NCI-H446 treated with DMSO at 0.1 percent for 48 hours (cell line): ENCODE results near the gene PI4KB.
A peak's percentile ranks its signal among the peaks of the same experiment; 100 is the strongest.

ENCODE experiments used
- DNase-seq: peaks from one replicate; lab custom pipeline; 2025; lab: John Stamatoyannopoulos, UW

Gene PI4KB

DNA sequence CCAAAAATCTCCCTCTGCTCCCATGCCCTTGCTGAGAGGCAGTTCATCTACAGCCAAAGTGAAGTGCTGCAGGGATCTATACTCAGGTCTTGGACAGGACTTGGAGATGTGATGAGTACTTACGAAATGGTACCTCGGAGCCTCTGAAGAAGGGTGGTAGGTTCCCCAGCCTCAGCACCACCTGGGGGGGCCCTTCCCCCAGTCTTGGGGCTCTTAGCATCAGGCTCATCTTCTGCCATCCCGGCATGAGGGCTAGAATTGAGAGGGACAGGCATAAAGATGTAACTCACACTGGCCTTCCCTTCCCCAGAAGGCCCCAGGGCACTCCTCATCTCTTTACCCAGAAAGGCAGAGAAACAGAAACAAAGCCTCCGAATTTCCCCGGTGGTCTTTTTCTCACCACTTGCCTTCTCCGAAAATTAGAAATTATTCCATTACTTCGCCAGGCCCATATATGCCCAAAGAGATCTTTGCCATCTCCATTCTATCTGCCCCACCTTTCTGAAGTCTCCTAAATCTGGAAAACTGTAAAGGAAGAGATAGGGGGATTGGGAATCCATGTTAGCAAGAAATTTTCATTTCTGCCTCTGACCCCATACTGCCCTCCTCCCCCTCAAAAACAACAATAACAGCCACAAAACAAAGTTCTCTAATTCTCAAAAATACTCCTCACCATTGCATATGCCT lies 19.0 kb upstream of the PI4KB start:
- DNase-seq: no peak

DNA sequence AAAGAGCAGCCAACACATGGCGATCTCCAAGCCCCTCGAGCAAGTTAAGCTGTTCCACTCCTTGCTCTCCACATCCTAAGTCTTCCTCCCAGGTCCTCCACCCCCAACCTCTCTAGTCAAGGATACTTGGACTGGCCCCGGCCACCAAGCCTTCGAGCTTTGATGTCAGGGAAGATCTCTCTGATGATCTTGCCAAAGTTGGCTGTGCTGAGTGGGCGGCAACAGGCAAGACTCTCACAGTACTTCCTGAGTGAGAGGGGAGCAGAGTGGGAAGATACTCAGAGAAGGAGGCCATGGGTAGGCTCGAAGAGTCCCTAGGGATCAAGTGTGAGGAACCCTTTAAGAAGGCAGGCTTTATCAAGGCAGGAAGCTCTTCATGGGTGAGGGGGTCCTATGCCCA lies 17.1 kb upstream of the PI4KB start:
- no peak for DNase-seq

DNA sequence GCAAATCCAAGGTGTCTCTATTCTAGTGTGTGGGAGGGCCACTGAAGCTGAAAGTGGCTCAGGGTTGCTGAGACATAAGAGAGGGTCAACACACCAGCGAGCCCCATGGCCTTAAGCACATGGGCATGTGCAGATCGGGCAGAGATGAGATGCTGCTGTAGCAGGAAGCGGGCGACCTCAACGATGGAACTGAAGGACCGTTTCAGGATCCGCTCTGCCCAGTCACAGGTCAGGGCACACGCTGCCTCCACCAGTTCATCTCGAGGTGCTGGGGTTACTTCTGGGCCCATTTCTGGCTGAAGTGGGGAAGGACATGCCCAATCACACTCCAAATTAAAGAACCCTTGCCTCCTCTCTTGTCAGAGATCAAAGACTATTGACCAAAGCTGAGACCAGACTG lies 16.4 kb upstream of the PI4KB start:
- DNase-seq: no peak

DNA sequence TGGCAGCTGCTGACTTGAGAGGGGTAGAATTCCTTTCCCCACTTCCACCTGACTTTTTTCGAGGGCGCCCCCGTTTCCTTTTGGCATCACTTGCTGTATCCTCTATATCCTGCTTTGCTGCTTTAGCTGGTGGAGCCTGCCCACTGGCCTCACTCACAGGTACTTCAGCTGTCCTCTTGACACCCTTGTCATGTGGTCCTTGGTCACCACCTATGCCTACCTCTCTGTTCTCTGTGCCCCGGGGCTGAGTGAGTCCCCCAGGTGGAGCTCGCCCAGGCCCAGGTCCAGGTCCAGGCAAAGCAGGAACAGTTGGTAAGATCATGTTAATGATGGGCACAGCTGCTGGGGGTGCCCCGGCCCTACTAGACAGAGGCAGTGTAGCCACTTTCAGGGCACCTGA lies 15.4 kb upstream of the PI4KB start:
- DNase-seq: no peak

DNA sequence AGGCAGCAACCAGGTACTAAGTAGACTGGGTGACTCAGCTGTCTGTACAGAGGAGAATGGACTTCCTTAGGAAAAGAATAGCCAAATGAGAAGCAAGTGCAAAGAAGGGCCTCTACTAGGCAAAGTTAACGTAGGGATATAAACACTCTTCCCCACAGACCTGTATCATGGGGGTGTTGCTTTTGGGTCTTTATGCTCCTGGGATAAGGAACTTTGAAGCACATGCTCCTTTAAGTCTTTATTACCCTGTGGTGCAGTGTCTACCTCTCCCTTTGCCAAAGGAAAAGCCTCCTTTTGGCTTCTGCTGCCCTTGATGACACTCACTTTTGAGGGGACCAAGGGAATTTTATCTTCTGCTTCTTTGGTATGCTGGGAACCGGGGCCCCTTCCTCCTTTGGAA lies 14.8 kb upstream of the PI4KB start:
- DNase-seq: no peak

DNA sequence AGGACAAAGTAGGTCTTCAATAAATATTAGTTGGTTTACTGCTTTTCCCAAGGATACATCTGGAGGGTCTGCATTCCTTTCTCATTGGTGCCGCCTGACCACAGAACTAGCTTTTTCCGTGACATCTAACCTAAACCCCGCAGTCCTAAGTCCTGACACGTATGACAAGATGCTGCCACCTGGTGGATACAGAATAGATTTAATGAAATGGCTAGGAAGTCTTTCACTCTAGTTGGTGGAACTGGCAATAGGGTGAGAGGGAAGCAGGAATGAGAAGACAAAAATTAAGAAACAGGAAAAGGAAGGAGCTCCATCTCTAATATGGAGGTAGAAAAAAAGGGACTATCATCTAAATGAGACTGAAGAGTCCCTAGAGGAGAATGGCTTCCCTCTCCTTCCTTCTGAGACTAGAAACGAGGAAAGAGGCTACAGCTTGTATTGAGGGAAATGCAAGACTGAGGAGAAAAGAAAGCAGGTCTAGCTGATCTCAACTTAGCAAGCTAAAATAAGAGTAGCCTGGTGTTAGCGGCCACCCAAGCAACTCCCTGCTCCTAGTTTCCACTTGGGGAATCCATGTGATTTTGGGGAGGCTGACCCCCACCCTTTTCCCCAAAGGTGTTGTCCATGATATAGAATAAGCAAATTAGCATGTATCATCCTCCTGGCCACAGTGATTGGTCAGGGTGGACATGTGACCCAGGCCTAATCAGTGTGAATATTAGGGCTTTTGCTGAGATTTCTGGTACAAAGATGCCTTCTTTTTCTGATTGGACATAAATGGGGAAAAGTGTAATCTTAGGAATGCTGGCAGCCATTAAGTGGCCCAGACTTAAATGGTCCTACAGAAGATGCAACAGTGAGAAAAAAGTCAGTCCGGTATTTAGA lies 13.9 kb upstream of the PI4KB start:
- DNase-seq: peak; percentile 68

DNA sequence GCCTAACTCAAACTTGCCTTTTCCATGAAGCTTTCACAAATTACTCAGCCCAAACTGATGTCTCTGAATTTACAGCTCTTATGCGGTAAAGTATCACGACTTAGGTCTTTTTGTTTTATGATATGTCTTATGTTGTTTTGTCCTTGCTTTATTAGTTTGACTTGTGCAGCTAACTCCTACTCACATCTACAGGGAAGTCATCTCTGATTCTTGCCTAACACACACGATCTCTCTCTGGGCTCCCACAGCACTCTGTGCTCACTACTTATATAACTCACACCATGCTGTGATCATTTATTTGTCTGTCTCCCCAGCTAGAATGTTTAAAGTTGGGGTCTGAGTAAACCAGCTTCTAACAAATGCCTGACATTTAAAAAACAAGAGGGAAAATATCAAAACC lies 9.3 kb upstream of the PI4KB start:
- no peak for DNase-seq

DNA sequence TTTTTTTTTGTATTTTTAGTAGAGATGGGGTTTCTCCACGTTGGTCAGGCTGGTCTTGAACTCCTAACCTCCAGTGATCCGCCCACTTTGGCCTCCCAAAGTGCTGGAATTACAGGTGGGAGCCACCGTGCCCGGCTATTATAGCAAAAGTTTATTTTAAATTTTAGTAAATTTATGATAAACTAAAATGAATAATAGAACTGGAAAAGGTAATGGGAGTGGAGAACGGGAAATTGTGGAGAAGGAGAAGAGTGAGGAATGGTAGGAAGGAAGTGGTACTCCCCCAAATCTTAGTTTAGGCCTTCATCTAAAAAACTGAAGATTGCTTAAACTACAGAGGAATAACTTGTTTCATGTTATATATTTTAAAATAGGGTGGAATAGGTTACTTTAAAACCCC lies 7.6 kb upstream of the PI4KB start:
- DNase-seq: no peak

DNA sequence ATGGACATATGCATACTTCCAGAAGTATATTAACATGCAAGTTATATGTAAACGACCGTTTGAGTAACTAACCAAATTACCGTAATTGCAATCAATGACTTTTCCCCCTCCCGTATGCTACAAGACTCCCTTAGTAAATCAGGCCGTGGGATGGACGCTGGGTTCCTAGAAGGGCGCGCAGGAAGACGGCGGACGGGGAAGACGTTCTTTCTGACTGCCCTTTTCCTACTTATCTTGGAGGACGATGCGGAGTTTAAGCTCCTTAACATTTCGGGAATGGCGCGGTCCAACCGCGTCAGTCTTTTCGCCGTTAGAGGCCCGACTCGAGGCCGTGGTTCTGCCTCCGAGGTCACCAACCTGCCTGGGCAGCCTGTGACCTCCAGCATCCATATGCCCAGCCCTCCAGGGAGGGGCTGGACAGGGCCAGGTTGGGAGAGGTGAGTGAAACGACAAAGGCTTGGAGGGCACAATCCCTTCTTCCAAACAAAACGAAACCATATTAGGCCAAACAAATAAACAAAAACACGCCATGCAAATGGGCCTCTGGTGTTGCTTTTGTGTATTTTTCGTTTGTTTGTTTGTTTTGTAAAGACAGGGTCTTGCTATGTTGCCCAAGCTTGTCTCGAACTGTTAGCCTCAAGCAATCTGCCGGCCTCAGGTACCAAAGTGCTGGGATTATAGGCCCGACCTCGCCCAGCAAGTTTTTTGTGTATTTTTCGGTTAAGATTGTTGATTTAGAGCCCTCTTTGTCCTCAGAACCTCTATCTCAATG lies 873 bp upstream of the PI4KB start:
- no peak for DNase-seq

DNA sequence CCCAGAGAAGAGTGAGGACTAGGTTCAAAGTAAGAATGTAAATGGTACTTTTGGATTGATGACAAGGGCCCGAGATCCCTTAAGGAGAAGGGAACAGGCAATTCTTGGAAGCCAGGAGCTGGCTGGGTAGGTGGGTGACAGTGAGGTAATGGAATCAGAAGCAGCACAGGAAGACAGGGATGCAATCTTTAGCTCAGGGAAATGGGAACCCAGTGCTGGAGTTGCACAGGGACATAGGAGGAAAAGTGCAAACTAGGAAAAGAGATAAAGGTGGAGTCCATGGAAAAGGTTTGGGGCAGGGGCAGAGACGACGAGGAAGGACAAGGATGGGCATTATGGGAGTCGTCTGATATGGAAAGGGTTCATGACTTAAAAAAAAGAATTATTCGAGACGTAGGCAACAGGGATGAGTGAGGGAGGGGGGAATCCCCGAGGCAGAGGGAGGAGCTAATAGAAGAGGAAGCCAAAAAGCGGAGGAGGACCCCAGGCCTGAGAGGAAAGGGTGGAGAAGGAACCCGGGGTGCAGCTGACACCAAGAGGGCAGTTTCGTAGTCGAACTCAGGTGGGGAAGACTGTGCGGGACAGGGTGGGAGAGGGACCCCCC lies 495 bp downstream of the PI4KB start:
- no peak for DNase-seq

DNA sequence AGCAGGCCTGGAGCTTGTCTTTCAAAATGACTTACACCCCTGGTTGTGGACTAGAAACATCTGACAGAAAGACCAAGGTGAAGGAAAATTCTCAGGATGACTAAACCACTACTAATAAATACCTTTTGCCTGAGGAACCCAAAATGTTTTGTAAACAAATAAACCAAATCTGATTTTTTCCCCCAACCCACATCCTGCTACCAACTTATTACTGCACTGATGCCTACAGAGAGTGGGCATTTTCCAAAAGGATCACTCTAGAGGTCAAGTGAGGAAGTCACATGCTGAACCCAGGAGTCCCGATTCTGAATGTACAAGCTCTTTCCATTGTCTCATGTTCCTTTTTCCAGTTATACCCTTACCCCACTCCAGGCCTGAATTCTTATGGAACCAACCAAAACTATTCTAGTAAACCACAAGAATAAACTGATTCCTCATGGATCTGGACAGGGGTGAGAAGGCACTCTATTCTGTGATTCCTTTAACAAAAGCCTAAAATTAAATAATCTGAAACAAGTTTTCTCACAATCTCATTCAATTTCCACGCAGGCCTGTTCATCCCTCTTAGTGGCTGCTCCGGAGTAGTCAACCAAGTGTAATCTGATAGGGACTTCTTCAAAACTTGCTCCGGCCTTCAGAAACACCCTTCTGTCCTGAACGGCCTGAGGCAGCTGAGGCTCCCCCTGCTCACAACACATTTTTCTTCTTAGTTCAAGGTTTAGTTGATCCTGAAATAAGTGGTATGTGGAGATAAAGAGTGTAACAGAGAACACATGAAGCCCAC lies 1.4 kb downstream of the PI4KB start:
- DNase-seq: no peak

DNA sequence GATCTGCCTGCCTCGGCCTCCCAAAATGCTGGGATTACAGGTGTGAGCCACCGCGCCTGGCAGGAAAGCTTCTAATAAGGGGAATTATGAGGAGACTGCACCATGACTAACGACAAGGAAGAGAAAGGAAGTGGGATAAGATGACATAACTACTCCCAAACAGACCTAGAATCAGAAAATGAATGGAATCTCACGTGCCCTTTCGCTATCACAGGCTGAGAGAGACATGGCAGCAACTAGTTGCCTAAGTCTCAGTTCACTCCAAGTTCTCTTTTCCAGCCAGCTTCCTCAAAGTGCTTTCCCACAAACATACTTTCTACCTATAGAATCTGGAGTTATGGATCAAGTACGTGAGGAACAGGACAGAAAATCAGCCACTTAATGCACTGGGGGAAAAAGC lies 2.0 kb downstream of the PI4KB start:
- no peak for DNase-seq

DNA sequence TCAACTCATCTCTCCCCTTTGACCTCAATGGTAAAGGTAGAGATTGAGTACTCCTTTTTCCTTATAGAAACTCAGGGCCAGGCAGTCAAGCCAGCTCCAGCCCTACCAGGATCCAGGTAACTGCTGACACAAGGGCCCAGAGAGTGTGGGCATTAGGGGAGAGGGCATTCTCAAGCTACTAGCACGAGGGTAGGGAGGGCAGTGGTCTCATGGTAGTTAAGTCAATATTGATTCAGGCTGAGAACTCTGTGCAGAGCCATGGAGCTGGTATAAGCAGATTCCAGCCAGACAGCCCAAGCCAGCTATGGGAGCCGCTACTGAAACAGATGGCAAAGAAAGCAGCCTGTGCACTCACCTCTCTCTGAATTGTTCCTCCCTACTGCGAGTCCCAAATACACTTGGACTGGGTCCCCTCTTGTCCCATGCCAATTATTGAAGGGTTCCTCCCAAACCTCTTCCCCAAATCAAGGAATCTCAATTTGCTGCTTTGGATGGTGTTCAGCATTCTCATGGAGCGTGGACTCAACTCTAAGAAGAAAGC lies 2.8 kb downstream of the PI4KB start:
- no peak for DNase-seq

DNA sequence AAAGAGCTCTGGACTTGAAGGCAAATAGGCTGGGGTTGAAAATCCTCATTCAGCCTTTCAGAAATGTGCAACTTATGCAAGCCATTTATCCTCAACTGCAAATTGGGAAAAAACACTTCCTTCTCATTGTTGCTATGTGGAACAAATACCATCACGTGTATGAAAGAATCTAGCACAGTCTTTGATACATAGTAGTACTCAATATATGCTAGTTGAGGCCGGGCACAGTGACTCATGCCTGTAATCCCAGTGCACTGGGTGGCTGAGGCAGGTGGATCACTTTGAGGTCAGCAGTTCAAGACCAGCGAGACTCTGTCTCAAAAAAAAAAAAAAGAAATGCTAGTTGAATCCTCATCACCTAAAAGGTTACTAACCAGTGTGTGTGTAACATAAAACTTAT lies 8.2 kb downstream of the PI4KB start:
- no peak for DNase-seq

DNA sequence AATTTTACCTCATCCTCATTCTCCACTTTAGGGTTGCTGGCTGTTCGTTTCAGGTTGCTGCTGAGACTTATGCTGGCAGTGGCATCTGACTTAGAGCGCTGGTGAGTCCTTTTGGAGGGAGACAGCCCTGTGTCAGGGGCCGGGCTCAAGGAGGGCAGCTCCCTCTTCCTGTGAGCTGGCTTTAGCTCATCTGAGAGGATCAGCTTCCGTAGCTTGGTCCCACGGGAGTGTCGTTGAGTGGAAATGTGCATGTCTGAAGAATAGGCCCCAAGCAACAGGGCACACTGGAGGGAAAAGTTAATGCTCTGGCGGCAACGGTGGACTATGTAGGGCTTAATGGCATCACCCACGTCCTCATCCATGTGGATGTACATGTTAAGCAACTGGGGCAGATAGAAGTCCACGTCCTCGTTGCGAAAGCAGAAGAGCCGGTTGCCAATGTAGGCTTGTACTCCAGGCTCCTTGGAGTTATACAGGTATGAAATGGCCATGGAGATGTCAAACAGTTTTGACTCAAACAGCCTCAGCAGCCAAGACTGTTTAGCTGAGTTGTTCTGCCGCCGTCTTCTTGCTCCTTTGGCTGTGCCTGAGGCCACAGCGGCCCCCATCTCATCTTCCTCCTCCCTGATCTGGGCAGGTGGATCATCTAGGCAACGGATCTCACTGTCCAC lies 11.5 kb downstream of the PI4KB start:
- DNase-seq: no peak

DNA sequence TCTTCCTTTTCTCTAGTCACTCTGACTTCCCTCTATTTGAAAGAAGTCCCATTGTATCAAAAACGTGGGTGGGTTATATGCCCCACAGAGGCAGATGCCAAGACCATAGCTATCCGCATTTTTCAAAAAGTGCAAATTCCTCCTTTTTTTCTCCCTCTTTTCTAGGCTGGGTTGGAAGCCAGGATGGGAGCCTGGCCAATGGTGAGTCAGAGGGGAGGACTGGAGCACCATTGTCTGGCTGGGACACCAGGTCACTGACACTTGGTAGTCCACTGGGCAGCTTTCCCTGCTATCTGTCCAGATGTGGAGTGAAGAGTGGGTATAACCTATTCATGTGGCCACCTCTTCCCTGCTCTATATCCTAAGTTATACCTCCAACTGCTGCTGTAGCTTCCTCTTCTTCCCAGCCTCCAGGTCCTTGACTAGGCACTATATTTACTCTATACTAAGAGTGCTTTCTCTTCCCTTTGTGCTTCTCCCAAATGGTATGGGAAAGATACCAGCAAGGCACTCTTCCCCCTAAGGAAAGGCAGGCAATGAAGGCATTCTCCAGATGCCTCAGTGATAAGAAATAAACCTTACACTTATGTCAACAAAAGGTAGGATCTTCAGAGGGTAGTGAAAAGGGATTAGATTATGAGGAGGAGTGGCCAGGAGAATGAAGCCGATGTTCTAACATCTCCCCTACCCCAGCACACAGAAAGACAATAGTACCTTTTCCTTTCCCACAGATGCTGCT lies 12.9 kb downstream of the PI4KB start:
- DNase-seq: no peak

DNA sequence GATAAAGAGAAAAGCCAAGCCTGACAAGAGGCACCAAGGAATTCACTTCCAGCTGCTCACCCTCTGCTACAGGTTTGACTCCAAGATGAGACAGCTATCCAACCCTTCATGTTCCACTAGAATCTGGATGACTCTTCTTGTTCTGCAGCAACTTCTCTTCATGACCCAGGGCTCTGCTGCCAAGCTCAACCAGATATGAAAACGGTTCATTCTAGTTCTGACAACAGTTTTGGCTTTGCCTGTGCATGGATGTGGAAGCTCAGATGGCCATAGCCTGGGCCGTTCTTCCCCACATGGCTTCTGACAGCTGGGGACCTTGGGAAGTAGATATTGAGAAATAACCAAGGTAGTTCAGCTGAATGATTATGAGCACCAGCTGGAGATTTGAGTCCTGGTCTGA lies 13.7 kb downstream of the PI4KB start:
- DNase-seq: no peak

DNA sequence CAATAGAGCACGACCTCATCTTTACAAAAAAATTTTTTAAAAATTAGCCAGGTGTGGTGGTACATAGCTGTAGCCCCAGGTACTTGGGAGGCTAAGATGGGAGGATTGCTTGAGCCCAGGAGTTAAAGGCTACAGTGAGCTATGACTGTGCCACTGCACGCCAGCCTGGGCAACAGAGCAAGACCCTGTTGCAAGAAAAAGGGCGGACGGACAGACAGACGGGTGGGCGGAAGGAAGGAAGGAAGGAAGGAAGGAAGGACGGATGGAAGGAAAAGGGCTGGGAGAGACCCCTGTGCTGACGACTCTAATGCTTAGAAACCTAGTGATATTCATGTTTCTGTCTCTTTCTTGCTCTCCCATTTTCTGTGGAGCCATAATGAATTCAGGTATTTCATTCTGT lies 14.4 kb downstream of the PI4KB start:
- DNase-seq: no peak

DNA sequence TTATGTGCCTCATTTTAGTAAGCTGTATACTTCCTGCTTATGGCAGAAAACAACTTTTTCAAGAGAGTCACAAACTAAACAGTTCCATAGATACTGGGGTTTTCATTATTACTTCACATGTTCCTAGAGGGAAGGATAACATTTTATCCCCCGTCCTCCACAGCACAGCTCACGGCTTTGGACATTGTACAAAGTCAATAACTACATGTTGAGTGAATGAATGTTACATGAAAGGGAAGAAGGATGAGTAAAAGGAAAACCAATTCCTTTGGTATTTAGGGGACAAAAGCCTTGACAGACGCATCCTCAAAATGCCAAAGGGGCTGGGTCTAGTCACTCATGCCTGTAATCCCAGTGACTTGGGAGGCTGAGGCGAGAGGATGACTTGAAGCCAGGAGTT lies 14.8 kb downstream of the PI4KB start:
- no peak for DNase-seq
